Measurements from ENCODE around the gene IRF1. TPM values are rescaled to one million over a fixed set of nuclear protein-coding genes. Genes with fewer than 3 reads are reported as not detected.

Gene IRF1
- total and polyA plus RNA-seq, 2 of the 4 experiments (the other 2 are of a cell fraction): 11.1 to 18.9 TPM

GRCh38 chr5:132435447-132435846, 55.1 kb downstream of the IRF1 start:
- Histone ChIP-seq H3K4ac (ENCODE audit: low read depth, low read length) (peak overlapping the region; percentile 83), H2AK9ac (replicated peaks; ENCODE audit: low read depth, low read length, poor library complexity) (no peak overlapping the region), H3K4me3 (ENCODE audit: insufficient read depth, low read depth, low read length) (no peak overlapping the region), H4K5ac (ENCODE audit: low read depth, low read length) (no peak overlapping the region; the same call in 1 of the 2 replicates), H3K23ac (ENCODE audit: low read depth, low read length) (peak overlapping the region; percentile 77; the same call in 1 of the 2 replicates), H2BK120ac (ENCODE audit: low read depth, low read length) (peak overlapping the region; percentile 69), H3K9me1 (ENCODE audit: insufficient read depth, low read length) (peaks cover 26% of the 10 kb centered on the region), H2AK5ac (ENCODE audit: low read depth, low read length) (peak overlapping the region; percentile 96), H2BK15ac (ENCODE audit: low read depth, low read length) (peak overlapping the region; percentile 79; the same call in 2 of the 3 replicates), H4K91ac (ENCODE audit: insufficient read depth, low read depth, low read length) (peak overlapping the region; percentile 64; the same call in 1 of the 2 replicates), H2AFZ (replicated peaks; ENCODE audit: low read length, poor library complexity) (no peak overlapping the region), H3K4me2 (ENCODE audit: low read depth, low read length) (no peak overlapping the region), H3K27me3 (ENCODE audit: control insufficient read depth, insufficient read depth, low read length) (no peaks in the 10 kb centered on the region), H3K56ac (ENCODE audit: extremely low read depth, insufficient read depth, low read length) (no peak overlapping the region), H3K14ac (replicated peaks; ENCODE audit: low read depth, low read length) (peak overlapping the region; percentile 57), H4K20me1 (ENCODE audit: insufficient read depth, low read length) (no peaks in the 10 kb centered on the region; the same call in 1 of the 2 replicates), H3K27ac (ENCODE audit: insufficient read depth, low read length) (no peak overlapping the region), H4K8ac (ENCODE audit: low read depth in 2 of 2, low read length in 2 of 2) (peak overlapping the region in 1 of 2 experiments; percentile 55; a peak in 3 of 4 replicates), H3K79me1 (ENCODE audit: low read depth in 1 of 2, low read length in 2 of 2) (peaks cover 9 to 46% of the 10 kb centered on the region in 2 experiments), H3K18ac (ENCODE audit: low read depth, low read length) (no peak overlapping the region), H2BK20ac (ENCODE audit: low read depth, low read length) (peak overlapping the region; percentile 89), H2BK5ac (ENCODE audit: low read depth, low read length, poor library complexity, severe bottlenecking) (no peak overlapping the region), H3K9ac (ENCODE audit: low read depth, low read length) (no peak overlapping the region), H3K4me1 (ENCODE audit: control insufficient read depth, insufficient read depth, low read length) (peaks cover 28% of the 10 kb centered on the region), H3K36me3 (ENCODE audit: control insufficient read depth, insufficient read depth, low read length) (no peaks in the 10 kb centered on the region), H3K9me3 (ENCODE audit: control insufficient read depth, insufficient read depth, low read length) (no peaks in the 10 kb centered on the region)
- in situ Hi-C loops (cut with MboI; ENCODE audit: low sequenced_read_pairs): no loop called here
- no peak for DNase-seq
- CTCF ChIA-PET: no interaction called here
- intact Hi-C loops (cut with micrococcal nuclease): no loop called here
- no peak for ATAC-seq (ENCODE audit: low read depth)
- no TSS peak for BruUV-seq (replicated peaks)
- POLR2A ChIA-PET (ENCODE audit: unreplicated experiment): no interaction called here
- no peak for TF ChIP-seq NFE2L2 (IDR thresholded peaks at IDR 0.05; ENCODE audit: low read depth, low read length)
- no peak for TF ChIP-seq CTCF (conservative IDR thresholded peaks at IDR 0.05; ENCODE audit: low read depth, low read length)
- no peak for TF ChIP-seq USF2 (IDR thresholded peaks at IDR 0.05; ENCODE audit: low read depth, low read length)
- no peak for TF ChIP-seq MAZ (IDR thresholded peaks at IDR 0.05; ENCODE audit: borderline replicate concordance, low read depth, low read length)
- no peak for TF ChIP-seq POLR2A (IDR thresholded peaks at IDR 0.05; ENCODE audit: low read depth, low read length)
- no peak for TF ChIP-seq RCOR1 (IDR thresholded peaks at IDR 0.05; ENCODE audit: insufficient replicate concordance, low read length)
- TF ChIP-seq RAD21 (IDR thresholded peaks at IDR 0.05; ENCODE audit: low read length): no peak
- no peak for TF ChIP-seq FOS (IDR thresholded peaks at IDR 0.05; ENCODE audit: low read depth, low read length)
- TF ChIP-seq ELK1 (IDR thresholded peaks at IDR 0.05; ENCODE audit: borderline replicate concordance, low read depth, low read length): no peak
- dilution Hi-C loops (cut with HindIII; ENCODE audit: low sequenced_read_pairs, unreplicated experiment): no loop called here
- no CpG with 5 or more reads among the region's 2 CpGs for WGBS, 2 experiments (ENCODE audit: extremely low coverage in 2 of 2, insufficient read length in 1 of 2)
